Caco-2 (cell line): ENCODE measurements around the gene TUBB2B. TPM values are rescaled to one million over a fixed set of nuclear protein-coding genes. Genes with fewer than 3 reads are reported as not detected.

Source experiments
- BruUV-seq: library from RNA; stranded (reverse); fragments of 400-500 nt; replicated peaks from 2 replicates; lab custom pipeline; 2021; lab: Mats Ljungman, UMichigan
- CTCF ChIA-PET: fragments of 300-600 bp; sonication (Branson Sonifier 250); formaldehyde crosslinking; loops from one replicate; lab custom pipeline; 2022; ENCODE audit warnings: antibody characterized with exemption; lab: Charles Lee
- POLR2A ChIA-PET: fragments of 300-600 bp; sonication (Branson Sonifier 250); formaldehyde crosslinking; loops from one replicate; lab custom pipeline; 2022; ENCODE audit warnings: antibody characterized with exemption; lab: Charles Lee
- DNase-seq, 2 experiments: peaks; one replicate each; pipeline versions ENCODE4 v3.0.0 to v3.0.0-alpha.2; 2020 to 2022
- H3K27me3 ChIP-seq: replicated peaks from 2 replicates; pipeline ENCODE4 v1.6.0; 2011; ENCODE audit warnings: low read length; ENCODE audit not compliant: control insufficient read depth, insufficient read depth
- H3K36me3 ChIP-seq: 2 replicates; pipeline ENCODE4 v1.5.1; 2011; ENCODE audit warnings: low read length; ENCODE audit not compliant: control insufficient read depth, insufficient read depth
- H3K4me1 ChIP-seq: fragments of 250-450 bp; sonication (Bioruptor Pico); 2 replicates; pipeline ENCODE4 v1.5.1; 2020; ENCODE audit warnings: mild to moderate bottlenecking
- H3K4me3 ChIP-seq: 2 replicates; pipeline ENCODE4 v1.5.1; 2011; ENCODE audit warnings: low read depth, mild to moderate bottlenecking, control low read depth, low read length
- H3K9me3 ChIP-seq: fragments of 250-450 bp; sonication (Bioruptor Pico); 2 replicates; pipeline ENCODE4 v1.5.1; 2020; ENCODE audit warnings: mild to moderate bottlenecking, moderate library complexity
- H3K27ac Mint-ChIP-seq: one replicate; pipeline ENCODE4 v1.8.0; 2022; ENCODE audit warnings: mixed read lengths; ENCODE audit not compliant: unreplicated experiment
- H3K27me3 Mint-ChIP-seq: one replicate; pipeline ENCODE4 v1.8.0; 2022; ENCODE audit warnings: mixed read lengths; ENCODE audit not compliant: insufficient read depth, unreplicated experiment
- H3K36me3 Mint-ChIP-seq: one replicate; pipeline ENCODE4 v1.8.0; 2022; ENCODE audit warnings: mild to moderate bottlenecking, mixed read lengths; ENCODE audit not compliant: insufficient read depth, unreplicated experiment
- H3K4me1 Mint-ChIP-seq: one replicate; pipeline ENCODE4 v1.8.0; 2022; ENCODE audit warnings: low read depth, mixed read lengths; ENCODE audit not compliant: unreplicated experiment
- H3K4me3 Mint-ChIP-seq: one replicate; pipeline ENCODE4 v1.8.0; 2022; ENCODE audit warnings: mild to moderate bottlenecking, moderate library complexity, mixed read lengths; ENCODE audit not compliant: unreplicated experiment
- H3K9me3 Mint-ChIP-seq: one replicate; pipeline ENCODE4 v1.8.0; 2022; ENCODE audit warnings: mixed read lengths; ENCODE audit not compliant: unreplicated experiment
- intact Hi-C: fragments of 100-400 bp; cut with micrococcal nuclease; formaldehyde crosslinking; loops from one replicate; pipeline ENCODE4 v1.10.0; 2022; ENCODE audit not compliant: unreplicated experiment
- total RNA-seq: library from RNA; stranded (reverse); gene quantifications from 2 replicates; pipeline ENCODE4 v1.2.3, GENCODE V29; 2022
- TF ChIP-seq, protein P1 (sequence below), 2 experiments: fragments of 200-600 bp in 1 of 2; IDR thresholded peaks; 1 replicate in 1 of 2; 2 replicates in 1 of 2; pipeline versions ENCODE4 v1.5.1 to v1.8.0; 2011 to 2022; ENCODE audit warnings: antibody characterized with exemption in 1 of 2, control low read depth in 1 of 2, inconsistent platforms in 1 of 2, low read depth in 1 of 2, low read length in 1 of 2, mild to moderate bottlenecking in 1 of 2, moderate library complexity in 1 of 2; ENCODE audit not compliant: insufficient read depth in 1 of 2, severe bottlenecking in 1 of 2, unreplicated experiment in 1 of 2

The TUBB2B gene
- total RNA-seq, 1 experiment from 2014 or later, result 150 TPM

DNA sequence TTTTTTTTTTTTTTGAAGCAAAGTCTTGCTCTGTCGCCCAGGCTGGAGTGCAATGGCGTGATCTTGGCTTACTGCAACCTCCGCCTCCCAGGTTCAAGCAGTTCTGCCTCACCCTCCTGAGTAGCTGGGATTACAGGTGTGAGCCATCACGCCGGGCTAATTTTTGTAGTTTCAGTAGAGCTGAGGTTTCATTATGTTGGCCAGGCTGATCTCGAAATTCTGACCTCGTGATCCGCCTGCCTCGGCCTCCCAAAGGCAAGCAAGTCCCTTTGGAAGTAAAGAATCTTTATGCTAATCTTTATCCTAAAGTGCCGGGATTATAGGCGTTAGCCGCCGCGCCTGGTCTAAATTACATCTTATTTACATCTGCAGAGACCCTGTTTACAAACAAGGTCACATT is 32.8 kb upstream of the TUBB2B start:
- no peak for DNase-seq
- H3K4me1 Mint-ChIP-seq, result peaks cover 7% of the 10 kb centered on the region
- TF ChIP-seq, protein P1, sequence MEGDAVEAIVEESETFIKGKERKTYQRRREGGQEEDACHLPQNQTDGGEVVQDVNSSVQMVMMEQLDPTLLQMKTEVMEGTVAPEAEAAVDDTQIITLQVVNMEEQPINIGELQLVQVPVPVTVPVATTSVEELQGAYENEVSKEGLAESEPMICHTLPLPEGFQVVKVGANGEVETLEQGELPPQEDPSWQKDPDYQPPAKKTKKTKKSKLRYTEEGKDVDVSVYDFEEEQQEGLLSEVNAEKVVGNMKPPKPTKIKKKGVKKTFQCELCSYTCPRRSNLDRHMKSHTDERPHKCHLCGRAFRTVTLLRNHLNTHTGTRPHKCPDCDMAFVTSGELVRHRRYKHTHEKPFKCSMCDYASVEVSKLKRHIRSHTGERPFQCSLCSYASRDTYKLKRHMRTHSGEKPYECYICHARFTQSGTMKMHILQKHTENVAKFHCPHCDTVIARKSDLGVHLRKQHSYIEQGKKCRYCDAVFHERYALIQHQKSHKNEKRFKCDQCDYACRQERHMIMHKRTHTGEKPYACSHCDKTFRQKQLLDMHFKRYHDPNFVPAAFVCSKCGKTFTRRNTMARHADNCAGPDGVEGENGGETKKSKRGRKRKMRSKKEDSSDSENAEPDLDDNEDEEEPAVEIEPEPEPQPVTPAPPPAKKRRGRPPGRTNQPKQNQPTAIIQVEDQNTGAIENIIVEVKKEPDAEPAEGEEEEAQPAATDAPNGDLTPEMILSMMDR (IDR thresholded peaks at IDR 0.05; ENCODE audit: insufficient read depth in 1 of 2, low read depth in 1 of 2, low read length in 1 of 2, severe bottlenecking in 1 of 2, unreplicated experiment in 1 of 2), result no peak
- peaks cover 7% of the 10 kb centered on the region for H3K36me3 Mint-ChIP-seq
- H3K36me3 ChIP-seq, result peaks cover 2% of the 10 kb centered on the region
- no peaks in the 10 kb centered on the region for H3K9me3 Mint-ChIP-seq
- H3K4me3 Mint-ChIP-seq, result peak overlapping the region; percentile 90
- POLR2A ChIA-PET, result no interaction called here
- intact Hi-C loops, result no loop called here
- H3K4me3 ChIP-seq, result no peak overlapping the region
- H3K27ac Mint-ChIP-seq, result no peak overlapping the region
- H3K4me1 ChIP-seq, result no peaks in the 10 kb centered on the region; the same call in 1 of the 2 replicates
- no peaks in the 10 kb centered on the region for H3K27me3 ChIP-seq
- CTCF ChIA-PET, result interaction anchor here (1.4 kb wide), 1 partner anchor 9 kb away, joined by 4 read pairs; no protein-coding TSS in a partner anchor
- no peaks in the 10 kb centered on the region for H3K9me3 ChIP-seq
- no peaks in the 10 kb centered on the region for H3K27me3 Mint-ChIP-seq
- BruUV-seq, result TSS peak; percentile 33

DNA sequence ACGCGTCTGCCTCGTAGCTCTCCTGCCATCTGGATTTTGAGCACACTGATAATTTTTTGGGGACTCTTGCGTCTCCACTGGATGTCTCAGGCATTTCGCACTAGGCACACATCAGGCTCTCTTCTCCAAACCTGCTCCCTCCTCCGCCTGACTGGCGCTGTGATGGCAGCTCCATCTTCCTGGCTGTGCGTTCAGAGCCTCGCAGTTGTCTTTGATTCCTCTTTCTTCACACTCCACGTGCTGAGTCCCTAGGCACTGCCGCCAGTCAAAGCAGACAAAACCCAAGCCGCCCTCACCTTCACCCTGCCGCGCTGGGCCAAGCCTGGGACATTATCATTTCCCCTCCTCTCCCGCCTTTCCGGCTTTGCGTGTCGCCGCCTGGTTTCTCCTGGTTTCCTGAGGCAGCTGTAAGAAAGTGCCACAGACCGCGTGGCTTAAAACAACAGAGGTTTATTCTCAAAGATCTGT is 32.1 kb upstream of the TUBB2B start:
- POLR2A ChIA-PET, result no interaction called here
- Mint-ChIP-seq H3K36me3 (peaks cover 7% of the 10 kb centered on the region), H3K4me1 (peaks cover 7% of the 10 kb centered on the region), H3K9me3 (no peaks in the 10 kb centered on the region), H3K4me3 (peak overlapping the region; percentile 90), H3K27ac (peak overlapping the region; percentile 81), H3K27me3 (no peaks in the 10 kb centered on the region)
- no TSS peak for BruUV-seq
- no peaks in the 10 kb centered on the region for H3K9me3 ChIP-seq
- no peaks in the 10 kb centered on the region for H3K27me3 ChIP-seq
- no peaks in the 10 kb centered on the region; the same call in 1 of the 2 replicates for H3K4me1 ChIP-seq
- peak overlapping the region; percentile 95 for H3K4me3 ChIP-seq
- TF ChIP-seq, protein P1 (IDR thresholded peaks at IDR 0.05; ENCODE audit: insufficient read depth in 1 of 2, low read depth in 1 of 2, low read length in 1 of 2, severe bottlenecking in 1 of 2, unreplicated experiment in 1 of 2), result no peak
- CTCF ChIA-PET, result interaction anchor here (0.9 to 1.7 kb wide), 4 partner anchors 8 to 102 kb away, joined by 3 to 10 read pairs (median 4); partner anchors contain the start of gene TUBB2A
- peaks cover 2% of the 10 kb centered on the region for H3K36me3 ChIP-seq
- DNase-seq, result peak in 1 of 2 experiments; percentile 35
- intact Hi-C loops, result loop anchor here (2.0 kb wide), 2 partner anchors 97 to 191 kb away; partner anchors contain the start of gene RIPK1

DNA sequence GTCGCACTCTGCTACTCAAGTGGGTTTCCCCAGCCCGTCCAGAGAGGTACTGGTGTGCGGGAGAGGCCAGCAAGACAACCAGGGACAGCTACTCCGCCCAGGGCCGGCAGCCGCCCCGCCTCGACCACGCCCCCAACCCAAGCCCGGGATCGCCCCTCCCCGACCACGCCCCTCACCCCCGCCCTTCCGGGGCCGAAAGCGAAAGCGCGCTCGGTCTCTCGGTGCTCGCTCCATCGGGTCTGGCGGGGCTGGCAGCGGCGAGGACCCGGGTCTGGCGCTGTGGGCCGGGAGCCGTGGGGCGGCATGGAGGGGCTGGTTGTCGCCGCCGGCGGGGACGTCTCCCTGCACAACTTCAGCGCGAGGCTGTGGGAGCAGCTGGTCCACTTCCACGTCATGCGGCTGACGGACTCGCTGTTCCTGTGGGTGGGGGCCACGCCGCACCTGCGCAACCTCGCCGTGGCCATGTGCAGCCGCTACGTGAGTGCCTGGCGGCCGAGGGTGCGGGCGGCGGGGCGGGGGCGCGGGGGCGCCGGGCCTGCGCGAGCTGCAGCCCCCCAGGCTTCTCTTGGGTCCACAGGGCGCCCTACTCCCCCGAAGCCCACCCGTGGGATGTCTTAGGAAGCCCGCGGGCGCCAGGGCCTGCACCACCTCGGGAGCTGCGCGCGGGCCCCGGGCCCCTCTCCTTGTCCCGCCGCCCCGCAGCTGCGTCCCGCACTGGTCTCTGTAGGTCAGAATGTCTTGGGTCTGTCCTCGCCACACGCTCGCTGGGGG is 31.5 kb upstream of the TUBB2B start, which contains the start of gene PSMG4:
Gene PSMG4, plus strand, starts transcription at position 228 of the 771 bp plus-strand sequence. Its CDS starts 76 bp downstream, at position 304.
- peak; percentile 94 to 98 for DNase-seq
- H3K4me3 ChIP-seq, result peak within 1 kb of the TSS; percentile 95
- peaks cover 2% of the 10 kb centered on the region for H3K36me3 ChIP-seq
- intact Hi-C loops, result loop anchor here (2.0 kb wide), 2 partner anchors 96 to 190 kb away; partner anchors contain the start of gene RIPK1
- BruUV-seq, result no TSS peak
- Mint-ChIP-seq H3K27ac (peak within 1 kb of the TSS; percentile 81), H3K27me3 (no peaks in the 10 kb centered on the region), H3K4me1 (peaks cover 7% of the 10 kb centered on the region), H3K36me3 (peaks cover 13% of the 10 kb centered on the region), H3K9me3 (no peaks in the 10 kb centered on the region), H3K4me3 (peak within 1 kb of the TSS; percentile 90)
- H3K9me3 ChIP-seq, result no peaks in the 10 kb centered on the region
- ChIA-PET POLR2A (interaction anchor here (1.0 to 1.1 kb wide), 2 partner anchors 11 to 102 kb away, joined by 3 to 5 read pairs; partner anchors contain the start of gene TUBB2A), CTCF (interaction anchor here (0.9 to 1.7 kb wide), 5 partner anchors 7 to 269 kb away, joined by 3 to 10 read pairs (median 4); partner anchors contain the start of gene TUBB2A)
- TF ChIP-seq, protein P1 (IDR thresholded peaks at IDR 0.05; ENCODE audit: insufficient read depth in 1 of 2, low read depth in 1 of 2, low read length in 1 of 2, severe bottlenecking in 1 of 2, unreplicated experiment in 1 of 2), result no peak
- H3K4me1 ChIP-seq, result no peaks in the 10 kb centered on the region; the same call in 1 of the 2 replicates
- no peaks in the 10 kb centered on the region for H3K27me3 ChIP-seq
